Measurements from ENCODE around the gene TRIM40. TPM values are rescaled to one million over a fixed set of nuclear protein-coding genes. Genes with fewer than 3 reads are reported as not detected.
A peak's percentile ranks its signal among the peaks of the same experiment; 100 is the strongest.

TRIM40 gene
- total RNA-seq, 1 donor from 2014 or later = not detected

- no peak overlapping the region for H3K27ac ChIP-seq (ENCODE audit: low read depth, low read length)
- no peaks in the 10 kb centered on the region for H3K79me2 ChIP-seq (ENCODE audit: insufficient read depth, low read length)
- peaks cover 28% of the 10 kb centered on the region for H3K4me1 Mint-ChIP-seq (ENCODE audit: low read depth, unreplicated experiment)
- TF ChIP-seq CTCF (IDR thresholded peaks at IDR 0.05; ENCODE audit: insufficient read depth, low read depth, low read length) = no peak
- no peak for TF ChIP-seq EZH2 (IDR thresholded peaks at IDR 0.05; ENCODE audit: insufficient read depth, low read length)
- H4K20me1 ChIP-seq (ENCODE audit: insufficient read depth, low read length) = no peaks in the 10 kb centered on the region
- peaks cover 2% of the 10 kb centered on the region for H3K9me3 Mint-ChIP-seq (ENCODE audit: unreplicated experiment)
- DNase-seq (ENCODE audit: low read depth) (no peak), FAIRE-seq (no peak)
- no peak overlapping the region for H3K4me3 ChIP-seq (ENCODE audit: insufficient read depth, low read depth, low read length)
- no peak overlapping the region for H3K9ac ChIP-seq (ENCODE audit: low read length)
- H3K9me3 ChIP-seq (ENCODE audit: insufficient read depth, low read depth, low read length) = no peaks in the 10 kb centered on the region
- H3K36me3 ChIP-seq (ENCODE audit: insufficient read depth, low read length) = no peaks in the 10 kb centered on the region
- no peak overlapping the region for H3K4me3 Mint-ChIP-seq (ENCODE audit: unreplicated experiment)
- H3K36me3 Mint-ChIP-seq (ENCODE audit: low read depth, unreplicated experiment) = no peaks in the 10 kb centered on the region
- H3K27me3 ChIP-seq (ENCODE audit: insufficient read depth, low read length) = peaks cover 4% of the 10 kb centered on the region
- no peak overlapping the region for H3K4me2 ChIP-seq (ENCODE audit: low read length)
- peaks cover 30% of the 10 kb centered on the region for H3K27me3 Mint-ChIP-seq (ENCODE audit: low read depth, unreplicated experiment)
- H3K4me1 ChIP-seq (ENCODE audit: insufficient read depth, low read length) = peaks cover 18% of the 10 kb centered on the region
- H3K27ac Mint-ChIP-seq (ENCODE audit: unreplicated experiment) = no peak overlapping the region
- H2AFZ ChIP-seq (ENCODE audit: low read depth, low read length) = no peak overlapping the region
Observed at GRCh38 chr6:30154061-30154460, 18.1 kb downstream of the TRIM40 start.

- Histone ChIP-seq H3K36me3 (ENCODE audit: insufficient read depth, low read length) (no peaks in the 10 kb centered on the region), H4K20me1 (ENCODE audit: insufficient read depth, low read length) (no peaks in the 10 kb centered on the region), H2AFZ (ENCODE audit: low read depth, low read length) (no peak overlapping the region), H3K9ac (ENCODE audit: low read length) (no peak overlapping the region), H3K9me3 (ENCODE audit: insufficient read depth, low read depth, low read length) (no peaks in the 10 kb centered on the region), H3K4me1 (ENCODE audit: insufficient read depth, low read length) (peaks cover 18% of the 10 kb centered on the region), H3K79me2 (ENCODE audit: insufficient read depth, low read length) (no peaks in the 10 kb centered on the region), H3K4me3 (ENCODE audit: insufficient read depth, low read depth, low read length) (no peak overlapping the region), H3K4me2 (ENCODE audit: low read length) (peak overlapping the region; percentile 62), H3K27ac (ENCODE audit: low read depth, low read length) (no peak overlapping the region), H3K27me3 (ENCODE audit: insufficient read depth, low read length) (peaks cover 4% of the 10 kb centered on the region)
- Mint-ChIP-seq H3K36me3 (ENCODE audit: low read depth, unreplicated experiment) (no peaks in the 10 kb centered on the region), H3K27me3 (ENCODE audit: low read depth, unreplicated experiment) (peaks cover 36% of the 10 kb centered on the region), H3K27ac (ENCODE audit: unreplicated experiment) (no peak overlapping the region), H3K4me3 (ENCODE audit: unreplicated experiment) (no peak overlapping the region), H3K9me3 (ENCODE audit: unreplicated experiment) (peaks cover 5% of the 10 kb centered on the region), H3K4me1 (ENCODE audit: low read depth, unreplicated experiment) (peaks cover 26% of the 10 kb centered on the region)
- FAIRE-seq = peak; percentile 34
- TF ChIP-seq CTCF (IDR thresholded peaks at IDR 0.05; ENCODE audit: insufficient read depth, low read depth, low read length) (no peak), EZH2 (IDR thresholded peaks at IDR 0.05; ENCODE audit: insufficient read depth, low read length) (no peak)
- DNase-seq (ENCODE audit: low read depth) = peak; percentile 69
Observed at GRCh38 chr6:30154709-30155519, 19.0 kb downstream of the TRIM40 start.

Data from astrocyte (in vitro differentiated cells and primary cell).